Small intestine (tissue), 7 donors: Measurements from ENCODE around the gene ST3GAL6. TPM values are rescaled to one million over a fixed set of nuclear protein-coding genes. Genes with fewer than 3 reads are reported as not detected.

Experiments
- DNase-seq, 2 donors: peaks; one replicate each; pipeline versions ENCODE4 v3.0.0 to v3.0.0-alpha.2; 2013
- FAIRE-seq: peaks from 2 replicates; lab custom pipeline; 2012; peaks lifted over from hg19 to GRCh38; lab: Jason Lieb, UNC
- H3K27ac ChIP-seq, 3 donors: one replicate each; pipeline ENCODE4 v1.5.1; 2013; ENCODE audit warnings: low read length in 2 of 3, mild to moderate bottlenecking in 2 of 3, control low read depth in 1 of 3, inconsistent platforms in 1 of 3, low read depth in 1 of 3, moderate library complexity in 1 of 3
- H3K27me3 ChIP-seq, 3 donors: one replicate each; pipeline ENCODE4 v1.6.1; 2013; ENCODE audit warnings: low read length in 3 of 3, inconsistent platforms in 1 of 3; ENCODE audit not compliant: control insufficient read depth in 3 of 3, insufficient read depth in 3 of 3
- H3K36me3 ChIP-seq, 3 donors: one replicate each; pipeline ENCODE4 v1.6.1; 2013; ENCODE audit warnings: low read length in 3 of 3, inconsistent platforms in 1 of 3, low read depth in 1 of 3, mild to moderate bottlenecking in 1 of 3, moderate library complexity in 1 of 3; ENCODE audit not compliant: control insufficient read depth in 3 of 3, insufficient read depth in 2 of 3
- H3K4me1 ChIP-seq, 3 donors: one replicate each; pipeline ENCODE4 v1.6.1; 2013; ENCODE audit warnings: low read length in 2 of 3, inconsistent platforms in 1 of 3, low read depth in 1 of 3, mild to moderate bottlenecking in 1 of 3, moderate library complexity in 1 of 3; ENCODE audit not compliant: control insufficient read depth in 3 of 3, insufficient read depth in 2 of 3
- H3K4me3 ChIP-seq, 3 donors: one replicate each; pipeline ENCODE4 v1.5.1; 2013; ENCODE audit warnings: low read length in 3 of 3, control low read depth in 1 of 3, inconsistent platforms in 1 of 3, low read depth in 1 of 3, mild to moderate bottlenecking in 1 of 3, moderate library complexity in 1 of 3
- H3K9me3 ChIP-seq, 2 donors: one replicate each; pipeline ENCODE4 v1.6.1; 2013; ENCODE audit warnings: low read depth in 1 of 2, low read length in 1 of 2; ENCODE audit not compliant: control insufficient read depth in 2 of 2, insufficient read depth in 1 of 2
- WGBS, 3 donors: extraction: QIAGEN DNeasy Blood & Tissue Kit; methylation state at CpG; one replicate each; pipeline ENCODE4 v1.1.7; 2013; 5-methylcytosine and 5-hydroxymethylcytosine counted together
- polyA plus RNA-seq, 4 donors: library from polyadenylated mRNA; stranded (reverse) in 3 of 4; unstranded in 1 of 4; fragments of 200-250 nt in 3 of 4; fragments of 120-200 nt in 1 of 4; gene quantifications; one replicate each; pipeline versions ENCODE4 v1.2.1 to v1.2.3, GENCODE V29; 2013
- donor health status: healthy with polysubstance abuse.
- donor health status: control.
- donor health status: control.
- donor health status: Bipolar disorder and iron deficiency.
- donor health status: healthy.

Gene ST3GAL6
- polyA plus RNA-seq, 4 donors = 2.2 to 7.6 (median 3.2) TPM; not detected in 1

DNA sequence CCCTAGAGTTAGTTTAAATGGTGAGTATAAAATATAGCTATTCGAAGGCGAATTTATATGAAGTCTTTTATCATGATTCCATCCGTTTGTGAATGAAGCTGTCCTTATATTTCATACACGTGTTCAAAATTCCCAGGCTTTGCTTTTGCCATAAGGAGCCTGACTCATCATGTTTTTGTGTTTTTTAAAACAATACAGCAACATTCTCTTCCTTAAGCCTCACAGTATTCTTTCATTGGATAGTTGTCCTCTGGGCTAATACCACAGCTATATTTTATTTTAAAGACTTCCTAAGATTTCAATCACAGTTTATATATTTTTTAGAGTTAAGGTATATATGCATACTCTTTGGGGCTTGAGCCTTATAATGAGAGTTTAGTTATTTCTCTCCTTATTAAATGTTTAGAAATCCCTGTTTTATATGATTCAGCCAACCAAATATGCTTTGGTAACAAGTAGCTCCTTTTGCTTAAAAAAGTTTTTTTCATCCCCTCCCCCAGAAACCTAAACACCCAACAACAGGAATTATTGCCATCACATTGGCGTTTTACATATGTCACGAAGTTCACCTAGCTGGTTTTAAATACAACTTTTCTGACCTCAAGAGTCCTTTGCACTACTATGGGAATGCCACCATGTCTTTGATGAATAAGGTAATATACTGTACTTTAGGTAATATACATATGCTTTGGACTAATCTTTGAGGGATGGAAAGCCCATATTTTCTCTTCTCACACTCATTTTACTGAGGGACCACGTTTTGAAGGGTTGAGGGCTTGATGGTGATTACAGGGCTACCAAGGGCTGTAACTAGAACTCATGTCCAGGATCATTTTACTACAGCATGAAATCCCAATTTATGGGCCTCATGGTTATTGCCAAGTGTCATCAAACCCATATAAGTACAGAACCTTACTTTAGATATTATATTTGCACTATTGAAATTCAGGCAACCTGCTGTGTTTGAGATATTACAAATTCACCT, 28.5 kb downstream of the ST3GAL6 start:
- no peak for FAIRE-seq
- WGBS, 3 donors = 68 to 83% (median 73%) methylated on average over 7 of the region's 7 CpGs

GRCh38 chr3:98793971-98794370, 30.8 kb downstream of the ST3GAL6 start:
- DNase-seq (no peak), FAIRE-seq (no peak)
- no peaks in the 10 kb centered on the region for H3K9me3 ChIP-seq
- no peak overlapping the region for H3K4me3 ChIP-seq
- H3K4me1 ChIP-seq = no peaks in the 10 kb centered on the region
- H3K27ac ChIP-seq = no peak overlapping the region
- no peaks in the 10 kb centered on the region for H3K36me3 ChIP-seq
- WGBS, 3 donors = 70 to 77% (median 73%) methylated on average over 3 of the region's 3 CpGs
- H3K27me3 ChIP-seq = no peaks in the 10 kb centered on the region

More for the DNA sequence above, 28.5 kb downstream of the ST3GAL6 start:
- Histone ChIP-seq H3K9me3 (no peaks in the 10 kb centered on the region), H3K27ac (no peak overlapping the region), H3K27me3 (no peaks in the 10 kb centered on the region), H3K4me3 (no peak overlapping the region), H3K36me3 (no peaks in the 10 kb centered on the region), H3K4me1 (no peaks in the 10 kb centered on the region)
- no peak for DNase-seq

DNA sequence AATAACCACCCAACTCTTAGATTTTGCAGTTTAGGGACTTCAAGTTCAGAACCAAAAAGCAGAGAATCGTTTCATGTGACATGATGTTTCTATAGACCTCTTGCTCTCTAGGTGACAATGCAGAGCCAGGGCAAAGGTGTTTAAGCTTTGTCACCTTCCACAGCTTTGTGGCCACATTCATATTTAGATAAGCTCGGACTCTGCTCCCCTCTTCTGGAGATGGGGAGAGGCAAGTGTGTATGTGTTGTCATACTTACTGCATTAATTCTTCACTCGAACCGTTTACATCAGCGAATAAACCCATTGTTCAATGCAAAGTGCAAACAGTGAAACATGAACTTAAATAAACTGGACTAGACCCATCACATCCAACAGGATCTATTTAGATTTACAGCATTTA, 33.2 kb downstream of the ST3GAL6 start:
- FAIRE-seq (no peak), DNase-seq (peak in 1 of 2 donors; percentile 33)
- Histone ChIP-seq H3K4me1 (no peaks in the 10 kb centered on the region), H3K4me3 (no peak overlapping the region), H3K36me3 (peaks cover 0 to 4% (median 2%) of the 10 kb centered on the region in 3 donors), H3K27me3 (no peaks in the 10 kb centered on the region), H3K27ac (no peak overlapping the region), H3K9me3 (no peaks in the 10 kb centered on the region)
- WGBS, 3 donors = 79 to 84% (median 79%) methylated on average over 5 of the region's 5 CpGs

GRCh38 chr3:98797905-98798304, 34.8 kb downstream of the ST3GAL6 start:
- 85 to 93% (median 87%) methylated on average over 4 of the region's 4 CpGs for WGBS, 3 donors
- H3K27ac ChIP-seq = no peak overlapping the region
- no peak for FAIRE-seq
- no peak for DNase-seq
- H3K27me3 ChIP-seq = no peaks in the 10 kb centered on the region
- H3K36me3 ChIP-seq = peaks cover 0 to 4% (median 2%) of the 10 kb centered on the region in 3 donors
- H3K4me3 ChIP-seq = no peak overlapping the region
- H3K4me1 ChIP-seq = no peaks in the 10 kb centered on the region
- H3K9me3 ChIP-seq = no peaks in the 10 kb centered on the region

- FAIRE-seq = no peak
- WGBS, 3 donors = 86 to 94% (median 89%) methylated on average over 4 of the region's 4 CpGs
Observed at GRCh38 chr3:98798820-98799219, 35.7 kb downstream of the ST3GAL6 start.

GRCh38 chr3:98799479-98799878, 36.3 kb downstream of the ST3GAL6 start:
- no peak for FAIRE-seq

More at GRCh38 chr3:98798820-98799219, 35.7 kb downstream of the ST3GAL6 start:
- DNase-seq = no peak
- Histone ChIP-seq H3K4me1 (no peaks in the 10 kb centered on the region), H3K36me3 (peaks cover 0 to 4% (median 2%) of the 10 kb centered on the region in 3 donors), H3K4me3 (no peak overlapping the region), H3K9me3 (no peaks in the 10 kb centered on the region), H3K27me3 (no peaks in the 10 kb centered on the region), H3K27ac (no peak overlapping the region)

GRCh38 chr3:98800401-98800800, 37.3 kb downstream of the ST3GAL6 start:
- Histone ChIP-seq H3K27me3 (no peaks in the 10 kb centered on the region), H3K9me3 (no peaks in the 10 kb centered on the region), H3K36me3 (peaks cover 0 to 4% (median 2%) of the 10 kb centered on the region in 3 donors), H3K27ac (no peak overlapping the region), H3K4me1 (no peaks in the 10 kb centered on the region), H3K4me3 (no peak overlapping the region)
- no peak for DNase-seq
- 73 to 93% (median 77%) methylated on average over 3 of the region's 3 CpGs for WGBS, 3 donors
- no peak for FAIRE-seq

More at GRCh38 chr3:98799479-98799878, 36.3 kb downstream of the ST3GAL6 start:
- no peak overlapping the region for H3K4me3 ChIP-seq
- H3K27ac ChIP-seq = no peak overlapping the region
- 88 to 90% (median 89%) methylated on average over 3 of the region's 3 CpGs for WGBS, 3 donors
- no peaks in the 10 kb centered on the region for H3K9me3 ChIP-seq
- no peak for DNase-seq
- peaks cover 0 to 4% (median 2%) of the 10 kb centered on the region in 3 donors for H3K36me3 ChIP-seq
- H3K27me3 ChIP-seq = no peaks in the 10 kb centered on the region
- no peaks in the 10 kb centered on the region for H3K4me1 ChIP-seq

DNA sequence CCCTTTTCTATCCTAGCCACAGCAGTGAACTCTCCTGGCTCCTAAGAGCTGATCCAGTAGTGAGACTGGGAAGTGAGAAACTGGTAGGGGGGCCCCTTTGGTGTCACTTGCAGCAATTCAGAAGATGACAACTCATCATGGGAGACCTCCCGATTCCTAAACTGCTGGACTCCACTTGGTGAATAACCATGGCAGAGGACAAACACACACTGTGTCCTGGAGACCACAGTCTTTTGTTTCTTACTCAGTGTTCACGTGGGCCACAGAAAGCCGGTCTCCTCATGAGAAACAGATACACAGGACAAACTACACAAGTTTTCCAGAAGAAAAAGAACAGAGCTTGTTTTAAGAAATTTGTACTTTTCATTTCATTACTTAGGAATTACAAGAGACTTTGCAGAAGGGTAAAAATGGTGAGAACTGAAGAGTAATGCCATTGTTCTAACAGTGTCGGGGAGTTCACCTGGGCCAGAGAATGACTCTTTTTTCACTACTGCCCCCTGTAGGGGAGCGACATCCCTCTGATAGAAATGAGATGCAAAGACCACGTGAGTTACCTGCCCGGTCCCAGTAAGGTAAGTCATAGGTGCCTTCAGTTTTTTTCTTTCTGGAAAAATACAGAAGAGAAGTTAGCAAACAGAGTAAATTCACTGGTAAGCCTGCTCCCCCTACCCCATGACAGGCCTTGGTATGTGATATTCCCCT, 38.1 kb downstream of the ST3GAL6 start:
- no peak for DNase-seq
- no peaks in the 10 kb centered on the region for H3K27me3 ChIP-seq
- no peaks in the 10 kb centered on the region for H3K9me3 ChIP-seq
- 91 to 96% (median 93%) methylated on average over 7 of the region's 7 CpGs for WGBS, 3 donors
- H3K36me3 ChIP-seq = peaks cover 0 to 7% (median 2%) of the 10 kb centered on the region in 3 donors
- no peak overlapping the region for H3K4me3 ChIP-seq
- no peak for FAIRE-seq
- H3K27ac ChIP-seq = no peak overlapping the region
- no peaks in the 10 kb centered on the region for H3K4me1 ChIP-seq
